BJ (cell line): Measurements from ENCODE around the gene COQ4. TPM values are rescaled to one million over a fixed set of nuclear protein-coding genes. Genes with fewer than 3 reads are reported as not detected.

Experiments used
- CTCF ChIA-PET: fragments of 350-600 bp; formaldehyde crosslinking; extraction: SDS; loops from one replicate; lab custom pipeline; 2021; ENCODE audit warnings: antibody characterized with exemption, inconsistent platforms; lab: Yijun Ruan, JAX
- POLR2A ChIA-PET: fragments of 300-600 bp; sonication (Branson Sonifier 250); formaldehyde crosslinking; extraction: SDS; loops from one replicate; lab custom pipeline; 2021; ENCODE audit warnings: antibody characterized with exemption; lab: Charles Lee
- DNase-seq: peaks from one replicate; pipeline ENCODE4 v3.0.0-alpha.2; 2011; ENCODE audit warnings: low read depth
- H3K27me3 ChIP-seq: 2 replicates; pipeline ENCODE4 v1.6.0; 2011; ENCODE audit warnings: low read length; ENCODE audit not compliant: control insufficient read depth, insufficient read depth
- H3K36me3 ChIP-seq: 2 replicates; pipeline ENCODE4 v1.5.1; 2011; ENCODE audit warnings: low read length; ENCODE audit not compliant: control insufficient read depth, insufficient read depth
- H3K4me3 ChIP-seq: 2 replicates; pipeline ENCODE4 v1.5.1; 2011; ENCODE audit warnings: low read depth, mild to moderate bottlenecking, control low read depth, low read length
- CTCF ChIP-seq: IDR thresholded peaks from 2 replicates; pipeline ENCODE4 v1.5.1; 2011; ENCODE audit warnings: low read depth, mild to moderate bottlenecking, control low read depth, inconsistent platforms, low read length, moderate library complexity; ENCODE audit not compliant: insufficient read depth
- polyA plus RNA-seq: library from polyadenylated mRNA; depleted of rRNA; stranded (reverse); fragments of >200 nt; gene quantifications from 2 replicates; pipeline ENCODE4 v1.2.3, GENCODE V29; 2011

The COQ4 gene
- polyA plus RNA-seq, 1 experiment, result 34.6 TPM

- H3K4me3 ChIP-seq, result peak overlapping the region; percentile 21
- peak; percentile 94 for TF ChIP-seq CTCF
- ChIA-PET CTCF (interaction anchor here (0.6 to 9.0 kb wide), 34 partner anchors 9 to 274 kb away, joined by 3 to 108 read pairs (median 4); partner anchors contain the start of genes CERCAM and URM1), POLR2A (interaction anchor here (1.4 to 1.7 kb wide), 2 partner anchors 9 to 171 kb away, joined by 4 to 6 read pairs; partner anchors contain the start of gene URM1)
- H3K27me3 ChIP-seq, result no peaks in the 10 kb centered on the region
- peak; percentile 42 for DNase-seq
- H3K36me3 ChIP-seq, result no peaks in the 10 kb centered on the region
These were observed 39.5 kb downstream of the COQ4 start for GRCh38 chr9:128361986-128362646.

- POLR2A ChIA-PET, result interaction anchor here (1.7 kb wide), 1 partner anchor 8 kb away, joined by 6 read pairs; the partner anchor contains the start of gene URM1
- H3K4me3 ChIP-seq, result no peak overlapping the region
- no peak for TF ChIP-seq CTCF
- H3K36me3 ChIP-seq, result no peaks in the 10 kb centered on the region
- DNase-seq, result no peak
- H3K27me3 ChIP-seq, result no peaks in the 10 kb centered on the region
- CTCF ChIA-PET, result interaction anchor here (0.6 to 9.0 kb wide), 31 partner anchors 9 to 274 kb away, joined by 3 to 108 read pairs (median 4); partner anchors contain the start of genes CERCAM and URM1
These were observed 40.1 kb downstream of the COQ4 start for GRCh38 chr9:128362774-128363173.

DNA sequence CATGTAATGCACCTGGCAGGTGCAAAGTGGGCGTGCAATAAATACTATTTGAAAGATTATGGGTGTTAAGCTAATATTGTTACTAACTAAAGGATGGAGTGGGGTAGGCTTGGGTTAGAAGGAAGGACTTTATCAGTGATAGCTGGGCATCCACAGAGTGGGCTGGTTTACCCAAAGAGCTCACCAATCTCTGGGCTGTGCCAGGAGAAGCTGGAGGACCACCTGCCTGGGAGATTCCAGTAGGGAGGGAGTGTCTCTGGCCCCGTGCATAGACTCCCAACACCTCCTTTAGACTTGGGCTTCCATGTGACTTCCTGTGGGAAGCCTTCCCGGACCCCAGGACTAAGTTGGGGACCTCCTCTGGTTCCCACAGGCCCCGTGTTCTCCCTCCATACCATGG is 42.9 kb downstream of the COQ4 start:
- no peak for TF ChIP-seq CTCF
- no peak overlapping the region for H3K4me3 ChIP-seq
- CTCF ChIA-PET, result interaction anchor here (1.1 to 9.0 kb wide), 5 partner anchors 45 to 73 kb away, joined by 3 to 108 read pairs (median 5); partner anchors contain the start of gene CERCAM
- POLR2A ChIA-PET, result interaction anchor here (0.5 kb wide), 1 partner anchor 272 kb away, joined by 3 read pairs; no protein-coding TSS in a partner anchor
- no peaks in the 10 kb centered on the region for H3K36me3 ChIP-seq
- DNase-seq, result no peak
- H3K27me3 ChIP-seq, result no peaks in the 10 kb centered on the region

DNA sequence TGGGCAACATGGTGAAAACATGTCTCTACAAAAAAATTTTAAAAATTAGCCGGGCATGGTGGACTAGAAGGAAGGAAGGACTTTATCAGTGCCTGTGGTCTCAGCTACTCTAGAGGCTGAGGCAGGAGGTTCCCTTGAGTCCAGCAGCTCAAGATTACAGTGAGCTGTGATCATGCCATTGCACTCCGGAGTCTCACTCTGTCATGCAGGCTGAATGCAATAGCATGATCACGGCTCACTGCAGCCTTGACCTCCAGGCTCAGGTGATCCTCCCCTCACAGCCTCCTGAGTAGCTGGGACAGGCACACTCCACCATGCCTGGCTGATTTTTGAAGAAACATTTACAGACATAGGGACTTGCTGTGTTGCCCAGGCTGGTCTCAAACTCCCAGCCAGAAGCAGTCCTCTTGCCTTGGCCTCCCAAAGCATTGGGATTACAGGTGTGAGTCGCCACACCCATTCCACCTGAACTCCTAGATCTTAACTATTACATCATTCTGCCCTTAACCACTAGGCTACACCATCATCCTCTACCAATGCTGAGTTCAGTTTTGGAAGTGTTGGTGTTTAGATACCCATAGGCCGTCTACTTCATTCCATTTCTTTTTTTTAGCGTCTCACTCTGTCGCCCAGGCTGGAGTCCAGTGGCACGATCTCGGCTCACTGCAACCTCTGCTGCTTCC is 46.5 kb downstream of the COQ4 start:
- ChIA-PET CTCF (interaction anchor here (4.4 kb wide), 1 partner anchor 51 kb away, joined by 12 read pairs; the partner anchor contains the start of gene CERCAM), POLR2A (no interaction called here)
- no peak overlapping the region for H3K4me3 ChIP-seq
- DNase-seq, result no peak
- peaks cover 2% of the 10 kb centered on the region; the same call in 1 of the 2 replicates for H3K36me3 ChIP-seq
- no peak for TF ChIP-seq CTCF
- H3K27me3 ChIP-seq, result no peaks in the 10 kb centered on the region

- no peak for DNase-seq
- Histone ChIP-seq H3K4me3 (peak overlapping the region; percentile 81), H3K27me3 (no peaks in the 10 kb centered on the region), H3K36me3 (peaks cover 6% of the 10 kb centered on the region)
- ChIA-PET POLR2A (interaction anchor here (0.7 to 1.5 kb wide), 2 partner anchors 8 to 31 kb away, joined by 4 to 6 read pairs; no protein-coding TSS in a partner anchor), CTCF (interaction anchor here (1.2 to 4.4 kb wide), 5 partner anchors 8 to 75 kb away, joined by 3 to 22 read pairs (median 10); partner anchors contain the start of gene CERCAM)
- TF ChIP-seq CTCF, result no peak
These were observed 47.7 kb downstream of the COQ4 start for GRCh38 chr9:128370367-128370751.
